Neural progenitor cell (in vitro differentiated cells): ENCODE data around the gene COL25A1.

Experiments
- EZH2 ChIP-seq: fragments of 200-600 bp; sonication (generic); IDR thresholded peaks from 2 replicates; pipeline ENCODE4 v1.6.1; 2017; ENCODE audit warnings: antibody characterized with exemption, mild to moderate bottlenecking, moderate library complexity
- EZH2phosphoT487 ChIP-seq: fragments of 200-600 bp; sonication (generic); IDR thresholded peaks from 2 replicates; pipeline ENCODE4 v1.6.1; 2017; ENCODE audit warnings: antibody characterized with exemption

GRCh38 chr4:108772402-108772801, 530.1 kb downstream of the COL25A1 start:
- TF ChIP-seq EZH2 (no peak), EZH2phosphoT487 (no peak)
